SIG-M5 treated with dmso at 0.1 percent for 504 hours (cell line): ENCODE results near the gene KCNH1.
A peak's percentile ranks its signal among the peaks of the same experiment; 100 is the strongest.
"Not testable (repeated sequence)": the region's sequence is repeated elsewhere in the genome, so short reads cannot be mapped to it uniquely, and the experiment has no call there.

ENCODE experiments used
- DNase-seq: peaks from one replicate; lab custom pipeline; 2025; ENCODE audit not compliant: unreplicated experiment; lab: John Stamatoyannopoulos, UW

KCNH1 gene

GRCh38 chr1:210691039-210691610 is 442.8 kb downstream of the KCNH1 start:
- no peak for DNase-seq

GRCh38 chr1:210690236-210690635 is 443.7 kb downstream of the KCNH1 start:
- DNase-seq: no peak

GRCh38 chr1:210689826-210690225 is 444.1 kb downstream of the KCNH1 start:
- DNase-seq: no peak

GRCh38 chr1:210688512-210689234 is 445.3 kb downstream of the KCNH1 start:
- no peak for DNase-seq

- DNase-seq: no peak
These were observed 446.2 kb downstream of the KCNH1 start for GRCh38 chr1:210687582-210688279.

GRCh38 chr1:210686841-210687240 is 447.1 kb downstream of the KCNH1 start:
- DNase-seq: no peak

- DNase-seq: no peak
These were observed 448.7 kb downstream of the KCNH1 start for GRCh38 chr1:210685295-210685650.

- DNase-seq: no peak
These were observed 449.3 kb downstream of the KCNH1 start for GRCh38 chr1:210684466-210685294.

- DNase-seq: no peak
These were observed 450.4 kb downstream of the KCNH1 start for GRCh38 chr1:210683403-210684047.

GRCh38 chr1:210681158-210681557 is 452.8 kb downstream of the KCNH1 start:
- DNase-seq: peak; percentile 76

- DNase-seq: no peak
These were observed 455.6 kb downstream of the KCNH1 start for GRCh38 chr1:210678306-210678705.

- no peak for DNase-seq
These were observed 456.4 kb downstream of the KCNH1 start for GRCh38 chr1:210677533-210677932.

GRCh38 chr1:210676539-210676938 is 457.4 kb downstream of the KCNH1 start:
- no peak for DNase-seq

- DNase-seq: no peak
These were observed 459.8 kb downstream of the KCNH1 start for GRCh38 chr1:210674151-210674550.

GRCh38 chr1:210669951-210670350 is 464.0 kb downstream of the KCNH1 start:
- no peak for DNase-seq

GRCh38 chr1:210663730-210664573 is 470.0 kb downstream of the KCNH1 start:
- no peak for DNase-seq

- DNase-seq: no peak
These were observed 471.5 kb downstream of the KCNH1 start for GRCh38 chr1:210662291-210663050.

- not testable (repeated sequence) for DNase-seq
These were observed 472.4 kb downstream of the KCNH1 start for GRCh38 chr1:210661520-210661919.

- no peak for DNase-seq
These were observed 476.1 kb downstream of the KCNH1 start for GRCh38 chr1:210657806-210658205.
